Astrocyte (in vitro differentiated cells and primary cell): ENCODE data around the gene FN3K. TPM values are rescaled to one million over a fixed set of nuclear protein-coding genes. Genes with fewer than 3 reads are reported as not detected.

ENCODE experiments used
- DNase-seq: peaks from one replicate; pipeline ENCODE4 v3.0.0-alpha.2; 2010; ENCODE audit warnings: low read depth
- FAIRE-seq: peaks from 2 replicates; lab custom pipeline; 2011; peaks lifted over from hg19 to GRCh38; lab: Jason Lieb, UNC
- H2AFZ ChIP-seq: 2 replicates; pipeline ENCODE4 v1.6.0; 2012; ENCODE audit warnings: low read depth, low read length, inconsistent platforms
- H3K27ac ChIP-seq: 2 replicates; pipeline ENCODE4 v1.5.1; 2011; ENCODE audit warnings: low read depth, low read length, inconsistent platforms
- H3K27me3 ChIP-seq: 2 replicates; pipeline ENCODE4 v1.6.0; 2011; ENCODE audit warnings: low read length, inconsistent platforms; ENCODE audit not compliant: insufficient read depth
- H3K36me3 ChIP-seq: 2 replicates; pipeline ENCODE4 v1.5.1; 2011; ENCODE audit warnings: low read length, inconsistent platforms; ENCODE audit not compliant: insufficient read depth
- H3K4me1 ChIP-seq: 2 replicates; pipeline ENCODE4 v1.5.1; 2011; ENCODE audit warnings: low read length, inconsistent platforms; ENCODE audit not compliant: insufficient read depth
- H3K4me2 ChIP-seq: 2 replicates; pipeline ENCODE4 v1.6.0; 2012; ENCODE audit warnings: low read length, inconsistent platforms
- H3K4me3 ChIP-seq: 2 replicates; pipeline ENCODE4 v1.5.1; 2011; ENCODE audit warnings: low read depth, mild to moderate bottlenecking, low read length, inconsistent platforms; ENCODE audit not compliant: insufficient read depth
- H3K79me2 ChIP-seq: 2 replicates; pipeline ENCODE4 v1.6.0; 2012; ENCODE audit warnings: mild to moderate bottlenecking, low read length, inconsistent platforms; ENCODE audit not compliant: insufficient read depth
- H3K9ac ChIP-seq: 2 replicates; pipeline ENCODE4 v1.6.0; 2012; ENCODE audit warnings: mild to moderate bottlenecking, low read length, inconsistent platforms
- H3K9me3 ChIP-seq: 2 replicates; pipeline ENCODE4 v1.5.1; 2012; ENCODE audit warnings: low read depth, mild to moderate bottlenecking, low read length, inconsistent platforms; ENCODE audit not compliant: insufficient read depth
- H4K20me1 ChIP-seq: 2 replicates; pipeline ENCODE4 v1.6.0; 2012; ENCODE audit warnings: low read length, inconsistent platforms; ENCODE audit not compliant: insufficient read depth
- H3K27ac Mint-ChIP-seq: one replicate; pipeline ENCODE4 v1.8.0; 2021; ENCODE audit warnings: mild to moderate bottlenecking, mixed read lengths; ENCODE audit not compliant: unreplicated experiment
- H3K27me3 Mint-ChIP-seq: one replicate; pipeline ENCODE4 v1.8.0; 2021; ENCODE audit warnings: low read depth, mixed read lengths; ENCODE audit not compliant: unreplicated experiment
- H3K36me3 Mint-ChIP-seq: one replicate; pipeline ENCODE4 v1.8.0; 2021; ENCODE audit warnings: low read depth, mixed read lengths; ENCODE audit not compliant: unreplicated experiment
- H3K4me1 Mint-ChIP-seq: one replicate; pipeline ENCODE4 v1.8.0; 2021; ENCODE audit warnings: low read depth, mixed read lengths; ENCODE audit not compliant: unreplicated experiment
- H3K4me3 Mint-ChIP-seq: one replicate; pipeline ENCODE4 v1.8.0; 2021; ENCODE audit warnings: mild to moderate bottlenecking, moderate library complexity, mixed read lengths; ENCODE audit not compliant: unreplicated experiment
- H3K9me3 Mint-ChIP-seq: one replicate; pipeline ENCODE4 v1.8.0; 2021; ENCODE audit warnings: mild to moderate bottlenecking, mixed read lengths; ENCODE audit not compliant: unreplicated experiment
- EZH2 ChIP-seq: IDR thresholded peaks from 2 replicates; pipeline ENCODE4 v1.6.1; 2012; ENCODE audit warnings: mild to moderate bottlenecking, low read length, inconsistent platforms; ENCODE audit not compliant: insufficient read depth
- total RNA-seq: library from RNA; stranded (reverse); gene quantifications from 2 replicates; pipeline ENCODE4 v1.2.1, GENCODE V29; 2021
- TF ChIP-seq, protein P1 (sequence below): IDR thresholded peaks from 2 replicates; pipeline ENCODE4 v1.5.1; 2011; ENCODE audit warnings: low read depth, mild to moderate bottlenecking, inconsistent platforms, low read length, moderate library complexity; ENCODE audit not compliant: insufficient read depth

The FN3K gene
- total RNA-seq, 1 donor from 2014 or later: 4.1 TPM

DNA sequence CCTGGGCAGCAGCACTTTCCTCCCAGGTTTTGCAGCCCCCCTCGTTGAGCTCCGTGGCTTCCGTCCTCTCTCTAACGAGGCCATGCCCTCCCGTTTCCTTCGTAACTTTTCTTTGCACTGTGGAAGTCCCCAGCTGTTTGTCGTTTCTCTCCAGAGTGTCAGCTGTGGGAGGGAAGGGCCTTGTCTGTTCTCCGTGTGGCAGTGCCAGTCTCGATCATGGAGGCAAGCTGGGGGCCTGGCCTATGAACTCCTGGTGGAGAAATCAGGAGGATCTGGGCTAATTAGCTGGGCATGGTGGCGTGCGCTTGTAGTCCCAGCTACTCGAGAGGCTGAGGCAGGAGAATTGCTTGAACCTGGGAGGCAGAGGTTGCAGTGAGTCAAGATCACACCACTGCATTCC is 44.8 kb downstream of the FN3K start:
- Histone ChIP-seq H3K9me3 (no peaks in the 10 kb centered on the region), H3K4me1 (no peaks in the 10 kb centered on the region), H3K9ac (no peak overlapping the region), H3K4me2 (no peak overlapping the region), H3K27ac (no peak overlapping the region), H3K27me3 (no peaks in the 10 kb centered on the region), H3K4me3 (no peak overlapping the region), H4K20me1 (peaks cover 11% of the 10 kb centered on the region), H2AFZ (no peak overlapping the region), H3K36me3 (peaks cover 3% of the 10 kb centered on the region), H3K79me2 (no peaks in the 10 kb centered on the region)
- TF ChIP-seq EZH2: no peak
- TF ChIP-seq, protein P1, sequence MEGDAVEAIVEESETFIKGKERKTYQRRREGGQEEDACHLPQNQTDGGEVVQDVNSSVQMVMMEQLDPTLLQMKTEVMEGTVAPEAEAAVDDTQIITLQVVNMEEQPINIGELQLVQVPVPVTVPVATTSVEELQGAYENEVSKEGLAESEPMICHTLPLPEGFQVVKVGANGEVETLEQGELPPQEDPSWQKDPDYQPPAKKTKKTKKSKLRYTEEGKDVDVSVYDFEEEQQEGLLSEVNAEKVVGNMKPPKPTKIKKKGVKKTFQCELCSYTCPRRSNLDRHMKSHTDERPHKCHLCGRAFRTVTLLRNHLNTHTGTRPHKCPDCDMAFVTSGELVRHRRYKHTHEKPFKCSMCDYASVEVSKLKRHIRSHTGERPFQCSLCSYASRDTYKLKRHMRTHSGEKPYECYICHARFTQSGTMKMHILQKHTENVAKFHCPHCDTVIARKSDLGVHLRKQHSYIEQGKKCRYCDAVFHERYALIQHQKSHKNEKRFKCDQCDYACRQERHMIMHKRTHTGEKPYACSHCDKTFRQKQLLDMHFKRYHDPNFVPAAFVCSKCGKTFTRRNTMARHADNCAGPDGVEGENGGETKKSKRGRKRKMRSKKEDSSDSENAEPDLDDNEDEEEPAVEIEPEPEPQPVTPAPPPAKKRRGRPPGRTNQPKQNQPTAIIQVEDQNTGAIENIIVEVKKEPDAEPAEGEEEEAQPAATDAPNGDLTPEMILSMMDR: no peak
- no peak for DNase-seq
- no peaks in the 10 kb centered on the region for H3K27me3 Mint-ChIP-seq
- FAIRE-seq: no peak
- H3K27ac Mint-ChIP-seq: peak overlapping the region; percentile 83
- no peak overlapping the region for H3K4me3 Mint-ChIP-seq
- H3K4me1 Mint-ChIP-seq: no peaks in the 10 kb centered on the region
- peaks cover 3% of the 10 kb centered on the region for H3K9me3 Mint-ChIP-seq
- peaks cover 11% of the 10 kb centered on the region for H3K36me3 Mint-ChIP-seq

DNA sequence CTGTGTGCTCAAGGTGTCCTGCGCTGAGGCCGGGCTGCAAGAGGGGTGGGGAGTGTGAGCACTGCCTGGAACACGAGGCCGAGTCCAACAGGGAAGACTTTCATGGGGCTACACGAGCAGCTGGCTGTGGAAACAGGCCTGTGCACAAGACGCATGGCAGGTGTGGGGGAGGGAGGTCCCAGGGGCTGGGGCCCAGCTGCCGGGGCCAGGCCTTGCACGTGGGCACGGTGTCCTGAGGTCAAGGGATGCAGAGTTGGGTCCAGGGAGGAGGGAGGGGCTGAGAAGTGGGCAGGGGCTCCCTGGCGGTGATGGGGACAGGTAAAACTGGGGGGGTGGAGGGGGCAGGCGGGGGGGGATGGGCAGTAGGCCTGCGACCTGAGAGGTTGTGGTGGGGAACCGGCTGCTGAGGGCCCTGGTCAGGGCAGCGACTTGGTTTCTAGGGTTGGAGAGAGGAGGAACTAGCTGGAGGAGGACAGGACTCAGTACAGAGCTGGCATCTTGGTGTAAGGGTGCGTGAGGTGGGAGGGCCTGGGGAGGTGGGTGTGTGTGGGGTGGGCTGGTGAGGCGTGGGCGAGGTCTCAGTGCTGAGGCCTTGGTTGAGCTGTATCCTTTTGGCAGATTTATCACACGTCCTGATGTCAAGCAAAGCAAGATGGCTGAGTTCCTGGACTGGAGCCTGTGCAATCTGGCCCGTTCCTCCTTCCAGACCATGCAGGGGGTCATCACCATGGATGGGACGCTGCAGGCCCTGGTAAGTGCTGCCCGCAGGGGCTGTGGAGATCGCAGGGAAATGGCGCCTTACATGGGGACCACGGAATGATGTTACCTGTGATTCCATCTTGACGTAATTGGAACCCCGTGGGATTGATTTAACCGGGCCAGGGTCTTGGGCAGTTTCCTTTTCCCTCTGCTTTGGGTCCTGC is 45.8 kb downstream of the FN3K start:
- Mint-ChIP-seq H3K9me3 (peaks cover 3% of the 10 kb centered on the region), H3K27ac (no peak overlapping the region), H3K4me3 (no peak overlapping the region), H3K36me3 (peaks cover 11% of the 10 kb centered on the region), H3K4me1 (no peaks in the 10 kb centered on the region), H3K27me3 (no peaks in the 10 kb centered on the region)
- H3K4me3 ChIP-seq: no peak overlapping the region
- H3K27me3 ChIP-seq: no peaks in the 10 kb centered on the region
- H3K79me2 ChIP-seq: peaks cover 5% of the 10 kb centered on the region
- DNase-seq (no peak), FAIRE-seq (no peak)
- H2AFZ ChIP-seq: no peak overlapping the region
- H3K4me1 ChIP-seq: no peaks in the 10 kb centered on the region
- H3K36me3 ChIP-seq: no peaks in the 10 kb centered on the region
- TF ChIP-seq, protein P1: no peak
- no peak for TF ChIP-seq EZH2
- no peak overlapping the region for H3K4me2 ChIP-seq
- H3K9ac ChIP-seq: no peak overlapping the region
- no peak overlapping the region for H3K27ac ChIP-seq
- H3K9me3 ChIP-seq: no peaks in the 10 kb centered on the region
- peaks cover 13% of the 10 kb centered on the region for H4K20me1 ChIP-seq

DNA sequence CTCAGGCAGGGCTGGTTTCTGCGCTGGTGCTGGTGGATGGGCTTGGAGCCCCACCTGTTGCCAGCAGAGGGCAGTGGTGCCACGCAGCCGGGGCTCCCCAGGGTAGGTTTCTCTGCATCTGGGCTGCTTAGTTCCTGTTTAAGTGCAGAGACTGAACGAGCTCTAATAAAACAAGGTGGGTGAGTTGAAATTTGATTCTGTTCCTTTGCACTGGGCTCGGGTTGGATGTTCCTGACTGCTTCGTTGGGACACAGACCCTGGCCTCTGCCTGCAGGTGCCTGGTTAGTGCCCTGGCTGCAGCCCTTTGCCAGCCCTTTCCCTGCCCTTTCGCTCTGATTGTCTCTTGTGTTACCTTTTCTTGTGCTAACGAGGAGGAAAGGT is 46.5 kb downstream of the FN3K start:
- Histone ChIP-seq H3K36me3 (no peaks in the 10 kb centered on the region), H3K79me2 (peaks cover 5% of the 10 kb centered on the region), H3K4me1 (no peaks in the 10 kb centered on the region), H2AFZ (no peak overlapping the region), H4K20me1 (peaks cover 13% of the 10 kb centered on the region), H3K4me3 (no peak overlapping the region), H3K27ac (no peak overlapping the region), H3K9ac (no peak overlapping the region), H3K27me3 (no peaks in the 10 kb centered on the region), H3K4me2 (no peak overlapping the region), H3K9me3 (no peaks in the 10 kb centered on the region)
- TF ChIP-seq, protein P1: peak; percentile 93
- TF ChIP-seq EZH2: no peak
- peaks cover 10% of the 10 kb centered on the region for H3K36me3 Mint-ChIP-seq
- no peaks in the 10 kb centered on the region for H3K27me3 Mint-ChIP-seq
- peak; percentile 37 for FAIRE-seq
- peak; percentile 24 for DNase-seq
- H3K4me3 Mint-ChIP-seq: no peak overlapping the region
- H3K9me3 Mint-ChIP-seq: peaks cover 3% of the 10 kb centered on the region
- H3K4me1 Mint-ChIP-seq: no peaks in the 10 kb centered on the region
- peak overlapping the region; percentile 26 for H3K27ac Mint-ChIP-seq
